H4 (cell line): ENCODE measurements around the gene CPNE2. TPM values are rescaled to one million over a fixed set of nuclear protein-coding genes. Genes with fewer than 3 reads are reported as not detected.
"Not testable (repeated sequence)": the region's sequence is repeated elsewhere in the genome, so short reads cannot be mapped to it uniquely, and the experiment has no call there.

Source experiments
- DNase-seq: peaks from one replicate; pipeline ENCODE4 v3.0.0-alpha.2; 2015; ENCODE audit warnings: low spot score
- total RNA-seq: library from RNA; depleted of rRNA; stranded (reverse); fragments of >200 nt; shearing (Covaris generic); gene quantifications from 2 replicates; pipeline ENCODE4 v1.2.3, GENCODE V29; 2014; rRNA removed

CPNE2 gene
- 34.5 and 39.2 TPM in 2 replicates for total RNA-seq

- DNase-seq, result no peak
These were observed at the start of gene CPNE2 for GRCh38 chr16:57091975-57092785. TSS of gene CPNE2 (plus strand) at chr16:57092583. CDS start at chr16:57110743, 18,160 bp downstream.

- DNase-seq, result no peak
These were observed 49.1 kb upstream of the CPNE2 start for GRCh38 chr16:57043248-57043647.

GRCh38 chr16:57044931-57045693 lies 47.3 kb upstream of the CPNE2 start:
- DNase-seq, result no peak

- DNase-seq, result no peak
These were observed 46.5 kb upstream of the CPNE2 start for GRCh38 chr16:57045694-57046381.

GRCh38 chr16:57048095-57048494 lies 44.3 kb upstream of the CPNE2 start:
- DNase-seq, result no peak

GRCh38 chr16:57049678-57050077 lies 42.7 kb upstream of the CPNE2 start:
- DNase-seq, result no peak

GRCh38 chr16:57051696-57052228 lies 40.6 kb upstream of the CPNE2 start:
- DNase-seq, result no peak

GRCh38 chr16:57053206-57053605 lies 39.2 kb upstream of the CPNE2 start:
- no peak for DNase-seq

GRCh38 chr16:57054338-57054737 lies 38.0 kb upstream of the CPNE2 start:
- no peak for DNase-seq

- no peak for DNase-seq
These were observed 37.6 kb upstream of the CPNE2 start for GRCh38 chr16:57054771-57055170.

- DNase-seq, result no peak
These were observed 36.7 kb upstream of the CPNE2 start for GRCh38 chr16:57055671-57056070.

GRCh38 chr16:57058291-57058861 lies 34.0 kb upstream of the CPNE2 start:
- no peak for DNase-seq

GRCh38 chr16:57060323-57061083 lies 31.9 kb upstream of the CPNE2 start:
- no peak for DNase-seq

GRCh38 chr16:57061084-57061905 lies 31.1 kb upstream of the CPNE2 start:
- DNase-seq, result peak; percentile 76

GRCh38 chr16:57062329-57062728 lies 30.1 kb upstream of the CPNE2 start:
- DNase-seq, result no peak

GRCh38 chr16:57063189-57063588 lies 29.2 kb upstream of the CPNE2 start:
- DNase-seq, result not testable (repeated sequence)

- no peak for DNase-seq
These were observed 27.4 kb upstream of the CPNE2 start for GRCh38 chr16:57064995-57065394.

GRCh38 chr16:57066625-57067024 lies 25.8 kb upstream of the CPNE2 start:
- DNase-seq, result no peak

GRCh38 chr16:57067347-57067746 lies 25.0 kb upstream of the CPNE2 start:
- DNase-seq, result no peak

GRCh38 chr16:57069053-57069452 lies 23.3 kb upstream of the CPNE2 start:
- DNase-seq, result no peak
